Activated CD8-positive, alpha-beta T cell treated with anti-CD3 and anti-CD28 coated beads for 36 hours (primary cell): ENCODE results near the gene SPATA7. TPM values are rescaled to one million over a fixed set of nuclear protein-coding genes. Genes with fewer than 3 reads are reported as not detected.

ENCODE experiments used
- ATAC-seq: fragments of 200-7000 bp; cut with Tn5 transposase; one replicate; pipeline ENCODE4 v1.10.0; 2021; ENCODE audit warnings: mild to moderate bottlenecking, moderate library complexity
- CTCF ChIA-PET: fragments of 350-600 bp; sonication (Branson Sonifier 250); formaldehyde crosslinking; loops from one replicate; lab custom pipeline; 2021; ENCODE audit warnings: antibody characterized with exemption; lab: Charles Lee
- POLR2A ChIA-PET: fragments of 350-600 bp; sonication (Branson Sonifier 250); formaldehyde crosslinking; loops from one replicate; lab custom pipeline; 2021; ENCODE audit warnings: antibody characterized with exemption; lab: Charles Lee
- DNase-seq: peaks from one replicate; pipeline ENCODE4 v3.0.0-alpha.2; 2020
- H3K27ac Mint-ChIP-seq: one replicate; pipeline ENCODE4 v1.8.0; 2021; ENCODE audit warnings: mild to moderate bottlenecking, mixed read lengths
- H3K27me3 Mint-ChIP-seq: one replicate; pipeline ENCODE4 v1.8.0; 2021; ENCODE audit warnings: mixed read lengths
- H3K36me3 Mint-ChIP-seq: one replicate; pipeline ENCODE4 v1.8.0; 2021; ENCODE audit warnings: low read depth, mixed read lengths
- H3K4me1 Mint-ChIP-seq: one replicate; pipeline ENCODE4 v1.8.0; 2021; ENCODE audit warnings: low read depth, mixed read lengths
- H3K4me3 Mint-ChIP-seq: one replicate; pipeline ENCODE4 v1.8.0; 2021; ENCODE audit warnings: mild to moderate bottlenecking, moderate library complexity, mixed read lengths
- H3K9me3 Mint-ChIP-seq: one replicate; pipeline ENCODE4 v1.8.0; 2021; ENCODE audit warnings: mixed read lengths
- intact Hi-C: fragments of 100-400 bp; cut with micrococcal nuclease; formaldehyde crosslinking; loops from one replicate; pipeline ENCODE4 v1.10.0; 2022
- total RNA-seq, 2 experiments: library from RNA; stranded (reverse); gene quantifications; one replicate each; pipeline ENCODE4 v1.2.3, GENCODE V29; 2021
- TF ChIP-seq, protein P1 (sequence below): fragments of 200-600 bp; IDR thresholded peaks from one replicate; pipeline ENCODE4 v1.8.0; 2022; ENCODE audit warnings: antibody characterized with exemption, mild to moderate bottlenecking

The SPATA7 gene
- total RNA-seq, 2 experiments from 2014 or later = 3.0 to 3.1 TPM

- ChIA-PET POLR2A (no interaction called here), CTCF (no interaction called here)
- no peaks in the 10 kb centered on the region for H3K36me3 Mint-ChIP-seq
- no peaks in the 10 kb centered on the region for H3K4me1 Mint-ChIP-seq
- TF ChIP-seq, protein P1, sequence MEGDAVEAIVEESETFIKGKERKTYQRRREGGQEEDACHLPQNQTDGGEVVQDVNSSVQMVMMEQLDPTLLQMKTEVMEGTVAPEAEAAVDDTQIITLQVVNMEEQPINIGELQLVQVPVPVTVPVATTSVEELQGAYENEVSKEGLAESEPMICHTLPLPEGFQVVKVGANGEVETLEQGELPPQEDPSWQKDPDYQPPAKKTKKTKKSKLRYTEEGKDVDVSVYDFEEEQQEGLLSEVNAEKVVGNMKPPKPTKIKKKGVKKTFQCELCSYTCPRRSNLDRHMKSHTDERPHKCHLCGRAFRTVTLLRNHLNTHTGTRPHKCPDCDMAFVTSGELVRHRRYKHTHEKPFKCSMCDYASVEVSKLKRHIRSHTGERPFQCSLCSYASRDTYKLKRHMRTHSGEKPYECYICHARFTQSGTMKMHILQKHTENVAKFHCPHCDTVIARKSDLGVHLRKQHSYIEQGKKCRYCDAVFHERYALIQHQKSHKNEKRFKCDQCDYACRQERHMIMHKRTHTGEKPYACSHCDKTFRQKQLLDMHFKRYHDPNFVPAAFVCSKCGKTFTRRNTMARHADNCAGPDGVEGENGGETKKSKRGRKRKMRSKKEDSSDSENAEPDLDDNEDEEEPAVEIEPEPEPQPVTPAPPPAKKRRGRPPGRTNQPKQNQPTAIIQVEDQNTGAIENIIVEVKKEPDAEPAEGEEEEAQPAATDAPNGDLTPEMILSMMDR = no peak
- no peak for DNase-seq
- ATAC-seq = no peak
- peaks cover 7% of the 10 kb centered on the region for H3K27me3 Mint-ChIP-seq
- no peaks in the 10 kb centered on the region for H3K9me3 Mint-ChIP-seq
- no peak overlapping the region for H3K4me3 Mint-ChIP-seq
- H3K27ac Mint-ChIP-seq = no peak overlapping the region
- intact Hi-C loops = no loop called here
Observed at GRCh38 chr14:88479574-88479987, 94.1 kb downstream of the SPATA7 start.

GRCh38 chr14:88481059-88481458, 95.6 kb downstream of the SPATA7 start:
- H3K4me1 Mint-ChIP-seq = no peaks in the 10 kb centered on the region
- intact Hi-C loops = no loop called here
- no peak overlapping the region for H3K27ac Mint-ChIP-seq
- ATAC-seq (no peak), DNase-seq (no peak)
- TF ChIP-seq, protein P1 = no peak
- H3K27me3 Mint-ChIP-seq = peaks cover 9% of the 10 kb centered on the region
- POLR2A ChIA-PET = no interaction called here
- CTCF ChIA-PET = interaction anchor here (1.1 kb wide), 1 partner anchor 12 kb away, joined by 5 read pairs; no protein-coding TSS in a partner anchor
- H3K4me3 Mint-ChIP-seq = no peak overlapping the region
- no peaks in the 10 kb centered on the region for H3K9me3 Mint-ChIP-seq
- H3K36me3 Mint-ChIP-seq = no peaks in the 10 kb centered on the region

DNA sequence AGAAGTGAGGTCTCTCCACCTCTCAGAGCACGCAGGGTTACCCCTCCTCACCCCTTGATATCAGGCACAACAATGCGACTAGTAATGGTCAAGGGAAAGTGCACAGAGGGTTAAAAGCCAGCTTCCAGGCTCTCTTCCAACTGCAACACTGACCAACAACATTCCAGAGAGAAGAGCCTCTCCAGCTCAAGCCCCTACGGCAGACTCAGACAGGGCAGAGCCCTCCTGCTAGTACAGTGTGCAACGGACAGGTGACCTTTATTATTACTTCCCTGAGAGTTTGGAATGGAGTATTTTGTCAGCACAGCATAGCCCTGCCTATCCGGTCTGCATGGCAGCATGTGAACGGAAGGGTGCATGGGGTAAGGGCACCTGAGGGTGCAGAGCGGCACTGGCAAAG, 96.3 kb downstream of the SPATA7 start:
- ChIA-PET POLR2A (no interaction called here), CTCF (interaction anchor here (1.1 kb wide), 1 partner anchor 11 kb away, joined by 5 read pairs; no protein-coding TSS in a partner anchor)
- no peak overlapping the region for H3K4me3 Mint-ChIP-seq
- H3K27me3 Mint-ChIP-seq = peaks cover 9% of the 10 kb centered on the region
- TF ChIP-seq, protein P1 = no peak
- intact Hi-C loops = no loop called here
- H3K36me3 Mint-ChIP-seq = no peaks in the 10 kb centered on the region
- H3K9me3 Mint-ChIP-seq = no peaks in the 10 kb centered on the region
- no peaks in the 10 kb centered on the region for H3K4me1 Mint-ChIP-seq
- DNase-seq (no peak), ATAC-seq (no peak)
- H3K27ac Mint-ChIP-seq = no peak overlapping the region

GRCh38 chr14:88482524-88482923, 97.1 kb downstream of the SPATA7 start:
- DNase-seq (no peak), ATAC-seq (no peak)
- ChIA-PET CTCF (no interaction called here), POLR2A (no interaction called here)
- no peak overlapping the region for H3K4me3 Mint-ChIP-seq
- H3K36me3 Mint-ChIP-seq = no peaks in the 10 kb centered on the region
- no peaks in the 10 kb centered on the region for H3K9me3 Mint-ChIP-seq
- H3K27me3 Mint-ChIP-seq = peaks cover 9% of the 10 kb centered on the region
- intact Hi-C loops = no loop called here
- TF ChIP-seq, protein P1 = no peak
- no peaks in the 10 kb centered on the region for H3K4me1 Mint-ChIP-seq
- no peak overlapping the region for H3K27ac Mint-ChIP-seq

Other genes starting within 250 kb of the SPATA7 start
- gene KCNK10, start 62.4 kb upstream of the SPATA7 start, total RNA-seq = not detected
- gene PTPN21, start 169.3 kb downstream of the SPATA7 start, total RNA-seq = not detected
- gene ZC3H14, start 177.4 kb downstream of the SPATA7 start, total RNA-seq = 10 to 100 TPM; 43.9 to 50.3 TPM